ENCODE data around the gene CACNA2D3. TPM values are rescaled to one million over a fixed set of nuclear protein-coding genes. Genes with fewer than 3 reads are reported as not detected.

CACNA2D3 gene
- polyA plus RNA-seq, 3 donors: 8.3 to 21.5 (median 10.4) TPM

GRCh38 chr3:54818942-54819341 is 696.6 kb downstream of the CACNA2D3 start:
- H3K4me3 Mint-ChIP-seq: no peak overlapping the region
- no peak overlapping the region for H3K27ac ChIP-seq (ENCODE audit: low read depth in 1 of 2, low read length in 2 of 2)
- no peak for TF ChIP-seq CTCF (IDR thresholded peaks at IDR 0.05)
- H3K36me3 Mint-ChIP-seq: no peaks in the 10 kb centered on the region
- no peaks in the 10 kb centered on the region for H3K36me3 ChIP-seq (replicated peaks in 1 of 2; ENCODE audit: control insufficient read depth in 1 of 2, insufficient read depth in 2 of 2, low read length in 2 of 2)
- no peak overlapping the region for H3K27ac Mint-ChIP-seq
- intact Hi-C loops (cut with micrococcal nuclease): no loop called here
- H3K4me2 ChIP-seq (replicated peaks; ENCODE audit: extremely low read depth, low read length, poor library complexity, severe bottlenecking): no peak overlapping the region
- WGBS (ENCODE audit: insufficient coverage): 100% methylated on average over 1 of the region's 1 CpG
- H3K9me3 Mint-ChIP-seq: peaks cover 0 to 2% (median 0%) of the 10 kb centered on the region in 7 donors
- peaks cover 4 to 9% (median 7%) of the 10 kb centered on the region in 3 donors for H3K27me3 Mint-ChIP-seq (ENCODE audit: low read depth in 3 of 3)
- H2AFZ ChIP-seq (ENCODE audit: insufficient read depth, low read depth, low read length, poor library complexity, severe bottlenecking): no peak overlapping the region
- no peaks in the 10 kb centered on the region for H3K9me3 ChIP-seq (replicated peaks in 1 of 2; ENCODE audit: control insufficient read depth in 1 of 2, insufficient read depth in 1 of 2, low read length in 2 of 2)
- no peak overlapping the region for H3K9ac ChIP-seq (ENCODE audit: insufficient read depth, low read length, poor library complexity, severe bottlenecking)
- H3K4me1 Mint-ChIP-seq: no peaks in the 10 kb centered on the region
- DNase-seq: no peak
- H3K4me1 ChIP-seq (ENCODE audit: control insufficient read depth in 1 of 2, insufficient read depth in 2 of 2, low read length in 2 of 2): no peaks in the 10 kb centered on the region
- H3K4me3 ChIP-seq (replicated peaks in 1 of 3; ENCODE audit: low read depth in 2 of 3, low read length in 3 of 3): no peak overlapping the region
- no peaks in the 10 kb centered on the region for H4K20me1 ChIP-seq (ENCODE audit: insufficient read depth, low read length)
- H3K27me3 ChIP-seq (ENCODE audit: control insufficient read depth in 2 of 2, insufficient read depth in 2 of 2, low read length in 2 of 2): no peaks in the 10 kb centered on the region
- H3K79me2 ChIP-seq (ENCODE audit: insufficient read depth, low read length): no peaks in the 10 kb centered on the region

GRCh38 chr3:54819946-54820345 is 697.6 kb downstream of the CACNA2D3 start:
- Histone ChIP-seq H3K36me3 (replicated peaks in 1 of 2; ENCODE audit: control insufficient read depth in 1 of 2, insufficient read depth in 2 of 2, low read length in 2 of 2) (no peaks in the 10 kb centered on the region), H3K4me2 (replicated peaks; ENCODE audit: extremely low read depth, low read length, poor library complexity, severe bottlenecking) (no peak overlapping the region), H3K27me3 (ENCODE audit: control insufficient read depth in 2 of 2, insufficient read depth in 2 of 2, low read length in 2 of 2) (no peaks in the 10 kb centered on the region), H2AFZ (ENCODE audit: insufficient read depth, low read depth, low read length, poor library complexity, severe bottlenecking) (no peak overlapping the region), H3K4me3 (replicated peaks in 1 of 3; ENCODE audit: low read depth in 2 of 3, low read length in 3 of 3) (no peak overlapping the region), H3K4me1 (ENCODE audit: control insufficient read depth in 1 of 2, insufficient read depth in 2 of 2, low read length in 2 of 2) (no peaks in the 10 kb centered on the region), H3K9ac (ENCODE audit: insufficient read depth, low read length, poor library complexity, severe bottlenecking) (no peak overlapping the region), H3K27ac (ENCODE audit: low read depth in 1 of 2, low read length in 2 of 2) (no peak overlapping the region), H4K20me1 (ENCODE audit: insufficient read depth, low read length) (no peaks in the 10 kb centered on the region), H3K79me2 (ENCODE audit: insufficient read depth, low read length) (no peaks in the 10 kb centered on the region), H3K9me3 (replicated peaks in 1 of 2; ENCODE audit: control insufficient read depth in 1 of 2, insufficient read depth in 1 of 2, low read length in 2 of 2) (no peaks in the 10 kb centered on the region)
- Mint-ChIP-seq H3K4me3 (no peak overlapping the region), H3K4me1 (no peaks in the 10 kb centered on the region), H3K9me3 (peaks cover 0 to 2% (median 0%) of the 10 kb centered on the region in 7 donors), H3K36me3 (no peaks in the 10 kb centered on the region), H3K27ac (no peak overlapping the region), H3K27me3 (ENCODE audit: low read depth in 3 of 3) (peaks cover 6 to 9% (median 7%) of the 10 kb centered on the region in 3 donors)
- no CpG with 5 or more reads among the region's 5 CpGs for WGBS (ENCODE audit: insufficient coverage)
- intact Hi-C loops (cut with micrococcal nuclease): no loop called here
- no peak for DNase-seq
- TF ChIP-seq CTCF (IDR thresholded peaks at IDR 0.05): no peak

Data from CD14-positive monocyte (primary cell).